GM12875 (cell line): ENCODE measurements around the gene TSHB.
"Not testable (repeated sequence)": the region's sequence is repeated elsewhere in the genome, so short reads cannot be mapped to it uniquely, and the experiment has no call there.

ENCODE experiments used
- H3K4me3 ChIP-seq: one replicate; pipeline ENCODE4 v1.5.1; 2011; ENCODE audit warnings: low read depth, low read length, control low read depth
- CTCF ChIP-seq: IDR thresholded peaks from 2 replicates; pipeline ENCODE4 v1.5.1; 2011; ENCODE audit warnings: low read depth, mild to moderate bottlenecking, control low read depth, inconsistent platforms, low read length, moderate library complexity, borderline replicate concordance; ENCODE audit not compliant: insufficient read depth

TSHB gene

GRCh38 chr1:115012434-115012833 is 17.2 kb upstream of the TSHB start:
- no peak for TF ChIP-seq CTCF
- H3K4me3 ChIP-seq: no peak overlapping the region

DNA sequence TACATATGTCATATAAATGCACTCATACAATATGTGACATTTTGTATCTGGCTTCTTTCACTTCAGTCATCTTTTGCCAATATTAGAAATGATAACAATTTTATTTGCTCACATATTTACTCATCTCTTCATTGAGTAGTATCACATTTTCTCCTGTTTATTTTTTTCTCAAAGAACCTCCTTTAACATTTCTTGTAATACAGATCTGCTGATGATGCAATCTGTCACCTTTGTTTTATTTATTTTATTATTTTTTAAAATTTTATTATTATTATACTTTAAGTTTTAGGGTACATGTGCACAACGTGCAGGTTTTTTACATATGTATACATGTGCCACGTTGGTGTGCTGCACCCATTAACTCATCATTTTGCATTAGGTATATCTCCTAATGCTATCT is 15.8 kb upstream of the TSHB start:
- TF ChIP-seq CTCF: no peak
- H3K4me3 ChIP-seq: no peak overlapping the region

DNA sequence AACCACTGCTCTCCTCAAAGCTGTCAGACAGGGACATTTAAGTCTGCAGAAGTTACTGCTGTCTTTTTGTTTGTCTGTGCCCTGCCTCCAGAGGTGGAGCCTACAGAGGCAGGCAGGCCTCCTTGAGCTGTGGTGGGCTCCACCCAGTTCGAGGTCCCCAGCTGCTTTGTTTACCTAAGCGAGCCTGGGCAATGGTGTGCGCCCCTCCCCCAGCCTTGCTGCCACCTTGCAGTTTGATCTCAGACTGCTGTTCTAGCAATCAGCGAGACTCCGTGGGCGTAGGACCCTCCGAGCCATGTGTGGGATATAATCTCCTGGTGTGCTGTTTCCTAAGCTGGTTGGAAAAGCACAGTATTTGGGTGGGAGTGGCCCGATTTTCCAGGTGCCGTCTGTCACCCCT is 10.1 kb upstream of the TSHB start:
- not testable (repeated sequence) for H3K4me3 ChIP-seq

- no peak for TF ChIP-seq CTCF
These were observed 8.5 kb upstream of the TSHB start for GRCh38 chr1:115021145-115021544.

DNA sequence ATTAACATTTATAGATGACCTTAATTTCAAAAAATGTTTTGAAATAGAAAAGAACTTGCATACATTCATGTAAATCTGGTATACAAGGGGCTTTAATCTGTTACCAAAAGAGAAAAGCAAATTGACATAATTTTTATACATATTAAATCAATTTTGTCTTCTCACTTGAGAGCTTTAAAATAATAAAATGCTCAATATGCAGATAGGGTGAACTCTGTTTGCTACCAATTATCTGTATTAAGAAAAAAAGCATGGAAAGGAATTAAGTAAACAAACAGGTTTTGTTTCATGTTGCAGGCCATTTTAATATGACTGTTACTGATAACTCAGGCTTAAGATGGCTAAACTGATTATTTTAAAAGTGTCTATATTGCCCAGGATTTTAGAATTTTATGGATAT is 6.0 kb upstream of the TSHB start:
- H3K4me3 ChIP-seq: no peak overlapping the region
- no peak for TF ChIP-seq CTCF

More at GRCh38 chr1:115021145-115021544, 8.5 kb upstream of the TSHB start:
- H3K4me3 ChIP-seq: no peak overlapping the region

- no peak for TF ChIP-seq CTCF
- no peak overlapping the region for H3K4me3 ChIP-seq
These were observed 2.0 kb downstream of the TSHB start for GRCh38 chr1:115031595-115031994.

DNA sequence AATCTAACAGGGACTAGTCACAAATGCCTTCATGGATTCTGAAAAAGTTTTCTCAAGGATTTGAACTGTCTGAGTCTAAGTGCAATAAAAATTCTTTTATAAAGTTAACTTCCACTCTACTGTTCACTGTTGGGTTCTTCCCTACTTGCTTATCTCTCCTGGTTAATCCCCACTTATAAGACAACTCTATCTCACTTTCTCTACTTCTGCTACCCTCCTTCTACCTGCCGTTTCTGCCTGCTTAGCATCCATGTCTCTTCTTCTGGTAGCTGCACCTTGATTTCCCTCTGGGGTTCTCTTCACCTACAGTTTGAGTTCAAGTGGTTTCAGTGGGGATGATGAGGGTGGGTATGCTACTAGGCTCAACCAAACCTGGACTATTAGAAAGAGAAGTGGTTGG is 6.0 kb downstream of the TSHB start:
- no peak for TF ChIP-seq CTCF
- H3K4me3 ChIP-seq: no peak overlapping the region
